ENCODE data around the gene L3MBTL4. TPM values are rescaled to one million over a fixed set of nuclear protein-coding genes. Genes with fewer than 3 reads are reported as not detected.

Gene L3MBTL4
- total RNA-seq, 1 experiment from 2014 or later = not detected

- peaks cover 9 to 30% of the 10 kb centered on the region in 2 experiments; a peak in 2 of 4 replicates for H3K9me3 ChIP-seq (ENCODE audit: control insufficient read depth in 1 of 2, insufficient read depth in 1 of 2, low read depth in 1 of 2, low read length in 2 of 2)
- ChIA-PET RAD21 (ENCODE audit: low non-redundant PET in 1 of 2, low total read pairs in 2 of 2, uncharacterized antibody in 2 of 2, unreplicated experiment in 2 of 2) (no interaction called here), POLR2A (no interaction called here), CTCF (no interaction called here)
- no peaks in the 10 kb centered on the region for H3K4me1 ChIP-seq (ENCODE audit: control insufficient read depth in 1 of 2, insufficient read depth in 2 of 2, low read length in 2 of 2)
- H3K27me3 ChIP-seq (ENCODE audit: insufficient read depth, low read length) = no peaks in the 10 kb centered on the region
- no peak overlapping the region for H3K9ac ChIP-seq (ENCODE audit: low read length)
- BruUV-seq (replicated peaks) = no TSS peak
- H3K4me2 ChIP-seq (ENCODE audit: low read length) = no peak overlapping the region
- no peaks in the 10 kb centered on the region for H3K36me3 ChIP-seq (ENCODE audit: control insufficient read depth in 1 of 2, insufficient read depth in 2 of 2, low read length in 2 of 2)
- ATAC-seq (no peak), DNase-seq (ENCODE audit: low read depth, low spot score) (no peak)
- no peak overlapping the region for H3K27ac ChIP-seq (ENCODE audit: low read depth, low read length)
- no peaks in the 10 kb centered on the region for H4K20me1 ChIP-seq (ENCODE audit: insufficient read depth)
- no peak overlapping the region for H3K4me3 ChIP-seq (replicated peaks in 1 of 2; ENCODE audit: low read depth in 1 of 2, low read length in 2 of 2)
- TF ChIP-seq SRF (IDR thresholded peaks at IDR 0.05; ENCODE audit: low read depth) (no peak), ZFX (IDR thresholded peaks at IDR 0.05) (no peak), EZH2phosphoT487 (IDR thresholded peaks at IDR 0.05; ENCODE audit: borderline replicate concordance) (no peak), EZH2 (IDR thresholded peaks at IDR 0.05) (no peak), TCF7L2 (IDR thresholded peaks at IDR 0.05; ENCODE audit: borderline replicate concordance, extremely low read depth, insufficient read depth, insufficient read length) (no peak), ATF3 (IDR thresholded peaks at IDR 0.05) (no peak), CEBPB (IDR thresholded peaks at IDR 0.05; ENCODE audit: low read depth) (no peak), FOSL1 (IDR thresholded peaks at IDR 0.05; ENCODE audit: low read depth) (no peak), POLR2A (IDR thresholded peaks at IDR 0.05; ENCODE audit: borderline replicate concordance, extremely low read depth, insufficient read depth, insufficient read length) (no peak), ZBTB33 (IDR thresholded peaks at IDR 0.05; ENCODE audit: extremely low read depth, insufficient replicate concordance, low read length) (no peak), CTCF (IDR thresholded peaks at IDR 0.05 in 2 of 3, conservative IDR thresholded peaks at IDR 0.05 in 1 of 3; ENCODE audit: borderline replicate concordance in 1 of 3, insufficient read depth in 1 of 3, low read depth in 2 of 3, low read length in 2 of 3) (no peak), SP1 (IDR thresholded peaks at IDR 0.05; ENCODE audit: low read depth) (no peak), MAX (IDR thresholded peaks at IDR 0.05) (no peak), SIN3A (IDR thresholded peaks at IDR 0.05; ENCODE audit: low read depth) (no peak), CBX3 (IDR thresholded peaks at IDR 0.05; ENCODE audit: low read depth) (no peak)
- H3K79me2 ChIP-seq (ENCODE audit: insufficient read depth, low read length) = no peaks in the 10 kb centered on the region
- no peak overlapping the region for H2AFZ ChIP-seq (ENCODE audit: low read depth, low read length, poor library complexity, severe bottlenecking)
- intact Hi-C loops (cut with micrococcal nuclease) = no loop called here
- no peaks in the 10 kb centered on the region for H3K9me2 ChIP-seq (ENCODE audit: insufficient read depth)
These were observed 130.4 kb downstream of the L3MBTL4 start for GRCh38 chr18:6284300-6284699.
